22Rv1 (cell line): ENCODE results near the gene ATP10A.

Source experiments
- ZFX ChIP-seq: fragments of 450-650 bp; IDR thresholded peaks from 2 replicates; pipeline ENCODE4 v1.6.1; 2017; ENCODE audit warnings: antibody characterized with exemption, borderline replicate concordance
- TF ChIP-seq, protein P1 (sequence below): fragments of 450-650 bp; IDR thresholded peaks from 2 replicates; pipeline ENCODE4 v1.5.1; 2017; ENCODE audit warnings: mild to moderate bottlenecking

DNA sequence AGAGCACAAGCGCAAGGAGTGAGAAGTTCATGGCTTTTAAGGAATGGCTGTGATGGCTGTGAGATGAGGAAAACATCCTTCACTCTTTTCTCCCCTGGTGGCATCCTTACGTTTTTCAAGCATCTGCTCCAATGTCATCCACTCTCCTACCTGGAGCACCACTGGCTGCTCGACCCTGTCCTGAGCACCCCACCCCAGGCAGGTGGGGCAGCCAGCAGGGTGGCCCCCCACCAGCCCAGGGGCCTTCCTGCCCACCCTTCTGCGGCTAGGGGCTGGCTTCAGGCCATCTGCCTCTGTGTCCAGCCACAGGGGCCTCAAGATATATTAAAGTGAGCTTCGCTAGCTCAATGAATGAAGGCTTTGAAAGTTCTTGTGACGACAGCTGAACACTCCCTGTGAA is 56.1 kb downstream of the ATP10A start:
- no peak for TF ChIP-seq ZFX
- TF ChIP-seq, protein P1, sequence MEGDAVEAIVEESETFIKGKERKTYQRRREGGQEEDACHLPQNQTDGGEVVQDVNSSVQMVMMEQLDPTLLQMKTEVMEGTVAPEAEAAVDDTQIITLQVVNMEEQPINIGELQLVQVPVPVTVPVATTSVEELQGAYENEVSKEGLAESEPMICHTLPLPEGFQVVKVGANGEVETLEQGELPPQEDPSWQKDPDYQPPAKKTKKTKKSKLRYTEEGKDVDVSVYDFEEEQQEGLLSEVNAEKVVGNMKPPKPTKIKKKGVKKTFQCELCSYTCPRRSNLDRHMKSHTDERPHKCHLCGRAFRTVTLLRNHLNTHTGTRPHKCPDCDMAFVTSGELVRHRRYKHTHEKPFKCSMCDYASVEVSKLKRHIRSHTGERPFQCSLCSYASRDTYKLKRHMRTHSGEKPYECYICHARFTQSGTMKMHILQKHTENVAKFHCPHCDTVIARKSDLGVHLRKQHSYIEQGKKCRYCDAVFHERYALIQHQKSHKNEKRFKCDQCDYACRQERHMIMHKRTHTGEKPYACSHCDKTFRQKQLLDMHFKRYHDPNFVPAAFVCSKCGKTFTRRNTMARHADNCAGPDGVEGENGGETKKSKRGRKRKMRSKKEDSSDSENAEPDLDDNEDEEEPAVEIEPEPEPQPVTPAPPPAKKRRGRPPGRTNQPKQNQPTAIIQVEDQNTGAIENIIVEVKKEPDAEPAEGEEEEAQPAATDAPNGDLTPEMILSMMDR, result no peak
